ENCODE data around the gene KCNJ9. TPM values are rescaled to one million over a fixed set of nuclear protein-coding genes. Genes with fewer than 3 reads are reported as not detected.

Gene KCNJ9
- polyA plus RNA-seq, 4 donors, result 0.04 to 0.19 TPM; not detected in 2

DNA sequence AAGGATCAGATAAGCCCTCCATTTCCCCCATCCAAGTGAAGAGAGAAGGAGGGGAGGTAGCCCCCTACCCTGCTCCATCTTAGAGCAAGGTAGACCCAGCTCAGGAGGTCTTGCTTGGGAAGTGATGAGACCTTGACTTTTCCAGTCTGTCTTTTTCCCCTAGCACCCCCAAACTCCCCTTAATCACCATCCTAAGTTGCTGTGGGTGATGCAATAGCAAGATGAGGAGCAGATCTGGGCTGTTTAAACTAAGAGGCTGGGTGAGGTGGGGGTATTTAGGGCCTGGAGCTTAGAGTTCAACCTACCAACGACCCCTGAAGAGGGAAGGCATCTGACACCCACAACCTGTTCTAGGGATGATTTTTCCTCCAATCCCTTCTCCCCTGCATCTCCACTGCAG is 36.0 kb downstream of the KCNJ9 start:
- Histone ChIP-seq H3K36me3 (ENCODE audit: control insufficient read depth in 3 of 3, insufficient read depth in 2 of 3, low read depth in 1 of 3, low read length in 3 of 3) (no peaks in the 10 kb centered on the region), H3K27me3 (ENCODE audit: control insufficient read depth in 3 of 3, insufficient read depth in 3 of 3, low read length in 3 of 3) (peaks cover 0 to 35% (median 0%) of the 10 kb centered on the region in 3 donors), H3K4me3 (ENCODE audit: low read depth in 1 of 3, low read length in 3 of 3) (no peak overlapping the region), H3K4me1 (ENCODE audit: control insufficient read depth in 3 of 3, insufficient read depth in 2 of 3, low read depth in 1 of 3, low read length in 2 of 3) (peaks cover 0 to 5% (median 0%) of the 10 kb centered on the region in 3 donors), H3K27ac (ENCODE audit: low read depth in 1 of 3, low read length in 2 of 3) (no peak overlapping the region), H3K9me3 (ENCODE audit: control insufficient read depth in 2 of 2, insufficient read depth in 1 of 2, low read depth in 1 of 2, low read length in 1 of 2) (no peaks in the 10 kb centered on the region)
- no peak for DNase-seq
- FAIRE-seq, result no peak
- 0 to 17% (median 10%) methylated on average over 1 of the region's 1 CpG for WGBS, 3 donors

DNA sequence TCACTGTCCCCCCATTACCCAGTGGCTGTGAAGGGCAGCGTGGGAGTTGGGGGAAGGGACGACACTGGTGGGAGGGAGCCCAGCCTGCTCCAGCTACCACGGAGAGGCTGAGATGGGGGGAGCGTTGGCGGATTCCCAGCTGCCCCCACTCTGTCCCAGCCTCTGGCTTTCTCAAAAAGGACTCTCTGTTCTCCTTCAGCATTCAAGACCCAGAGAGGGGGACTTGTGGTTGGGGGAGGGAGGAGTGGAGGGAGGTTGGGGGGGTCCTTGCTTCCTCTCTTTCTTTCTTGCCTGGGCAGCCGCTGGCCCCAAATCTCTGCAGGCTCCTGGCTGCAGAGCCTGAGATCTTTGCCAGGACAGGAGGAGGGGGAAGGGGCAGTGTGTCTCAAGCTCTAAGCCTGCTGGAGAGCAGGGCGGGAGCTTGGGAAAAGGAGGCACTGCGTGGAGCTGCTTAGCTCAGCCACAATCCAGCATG is 36.4 kb downstream of the KCNJ9 start:
- FAIRE-seq, result no peak
- H3K27me3 ChIP-seq (ENCODE audit: control insufficient read depth in 3 of 3, insufficient read depth in 3 of 3, low read length in 3 of 3), result peaks cover 0 to 35% (median 0%) of the 10 kb centered on the region in 3 donors
- peaks cover 0 to 5% (median 0%) of the 10 kb centered on the region in 3 donors for H3K4me1 ChIP-seq (ENCODE audit: control insufficient read depth in 3 of 3, insufficient read depth in 2 of 3, low read depth in 1 of 3, low read length in 2 of 3)
- H3K36me3 ChIP-seq (ENCODE audit: control insufficient read depth in 3 of 3, insufficient read depth in 2 of 3, low read depth in 1 of 3, low read length in 3 of 3), result no peaks in the 10 kb centered on the region
- H3K27ac ChIP-seq (ENCODE audit: low read depth in 1 of 3, low read length in 2 of 3), result no peak overlapping the region
- 33 to 60% (median 55%) methylated on average over 7 to 8 of the region's 8 CpGs for WGBS, 3 donors
- H3K4me3 ChIP-seq (ENCODE audit: low read depth in 1 of 3, low read length in 3 of 3), result no peak overlapping the region
- no peaks in the 10 kb centered on the region for H3K9me3 ChIP-seq (ENCODE audit: control insufficient read depth in 2 of 2, insufficient read depth in 1 of 2, low read depth in 1 of 2, low read length in 1 of 2)
- DNase-seq, result no peak

DNA sequence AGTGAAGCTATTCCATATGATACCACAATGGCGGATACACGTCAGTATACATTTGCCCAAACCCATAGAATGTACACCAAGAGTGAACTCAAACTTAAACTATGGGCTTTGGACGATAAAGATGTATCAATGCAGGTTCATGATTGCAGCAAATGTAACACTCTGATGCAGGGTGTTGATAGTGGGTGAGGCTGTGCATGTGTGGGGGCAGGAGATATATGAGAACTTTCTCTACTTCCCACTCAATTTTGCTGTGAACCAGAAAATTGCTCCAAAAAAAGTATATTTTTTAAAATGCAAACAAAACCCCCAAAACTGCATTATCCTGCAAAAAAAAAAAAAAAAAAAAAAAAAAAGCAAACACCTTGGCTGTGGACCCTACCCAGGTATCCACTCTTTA is 37.6 kb downstream of the KCNJ9 start:
- FAIRE-seq, result no peak

DNA sequence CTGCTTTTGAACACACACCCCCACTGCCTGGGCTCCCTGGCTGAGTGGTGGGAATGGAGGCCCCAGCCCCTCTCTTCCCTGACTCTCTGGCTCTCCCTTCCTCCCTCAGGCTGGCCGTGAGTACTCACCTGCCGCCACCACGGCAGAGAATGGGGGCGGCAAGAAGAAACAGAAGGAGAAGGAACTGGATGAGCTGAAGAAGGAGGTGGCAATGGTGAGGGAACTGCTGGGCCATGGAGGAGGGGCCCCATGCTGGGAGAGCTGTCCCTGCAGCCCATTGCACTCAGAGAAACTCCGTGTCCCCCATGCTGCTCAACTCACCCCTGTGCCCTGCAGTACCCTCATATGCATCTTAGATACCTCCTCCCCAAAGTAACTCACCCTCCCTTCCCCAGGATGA is 39.5 kb downstream of the KCNJ9 start:
- peaks cover 0 to 26% (median 0%) of the 10 kb centered on the region in 3 donors for H3K27me3 ChIP-seq (ENCODE audit: control insufficient read depth in 3 of 3, insufficient read depth in 3 of 3, low read length in 3 of 3)
- peaks cover 0 to 8% (median 0%) of the 10 kb centered on the region in 3 donors for H3K4me1 ChIP-seq (ENCODE audit: control insufficient read depth in 3 of 3, insufficient read depth in 2 of 3, low read depth in 1 of 3, low read length in 2 of 3)
- 86 to 95% (median 87%) methylated on average over 5 of the region's 5 CpGs for WGBS, 3 donors

More for the DNA sequence above, 37.6 kb downstream of the KCNJ9 start:
- H3K36me3 ChIP-seq (ENCODE audit: control insufficient read depth in 3 of 3, insufficient read depth in 2 of 3, low read depth in 1 of 3, low read length in 3 of 3), result no peaks in the 10 kb centered on the region
- 80 to 93% (median 81%) methylated on average over 3 of the region's 3 CpGs for WGBS, 3 donors
- H3K4me3 ChIP-seq (ENCODE audit: low read depth in 1 of 3, low read length in 3 of 3), result no peak overlapping the region
- no peak overlapping the region for H3K27ac ChIP-seq (ENCODE audit: low read depth in 1 of 3, low read length in 2 of 3)
- H3K9me3 ChIP-seq (ENCODE audit: control insufficient read depth in 2 of 2, insufficient read depth in 1 of 2, low read depth in 1 of 2, low read length in 1 of 2), result no peaks in the 10 kb centered on the region
- peaks cover 0 to 5% (median 0%) of the 10 kb centered on the region in 3 donors for H3K4me1 ChIP-seq (ENCODE audit: control insufficient read depth in 3 of 3, insufficient read depth in 2 of 3, low read depth in 1 of 3, low read length in 2 of 3)
- H3K27me3 ChIP-seq (ENCODE audit: control insufficient read depth in 3 of 3, insufficient read depth in 3 of 3, low read length in 3 of 3), result peaks cover 0 to 35% (median 0%) of the 10 kb centered on the region in 3 donors
- no peak for DNase-seq

DNA sequence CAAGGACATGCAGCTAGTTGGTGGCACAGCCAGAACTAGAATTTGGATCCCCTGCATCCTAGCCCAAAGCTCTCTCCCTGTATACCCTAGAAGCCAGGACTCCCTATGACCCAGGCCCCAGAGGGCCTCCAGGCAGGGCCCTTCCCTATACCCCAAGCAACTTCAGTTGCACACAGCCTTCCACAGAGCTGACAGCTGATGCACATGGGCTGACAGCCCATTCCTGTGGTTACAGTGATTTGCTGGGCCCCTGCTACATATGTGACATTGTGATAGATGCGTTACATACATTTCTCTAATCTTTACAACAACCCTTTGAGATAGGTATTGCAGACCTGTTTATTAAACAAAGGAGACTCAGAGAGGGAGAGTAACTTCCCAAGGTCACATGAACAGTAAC is 40.0 kb downstream of the KCNJ9 start:
- 43 to 78% (median 50%) methylated on average over 1 of the region's 1 CpG for WGBS, 3 donors

More for the DNA sequence above, 39.5 kb downstream of the KCNJ9 start:
- Histone ChIP-seq H3K27ac (ENCODE audit: low read depth in 1 of 3, low read length in 2 of 3) (no peak overlapping the region), H3K36me3 (ENCODE audit: control insufficient read depth in 3 of 3, insufficient read depth in 2 of 3, low read depth in 1 of 3, low read length in 3 of 3) (no peaks in the 10 kb centered on the region), H3K9me3 (ENCODE audit: control insufficient read depth in 2 of 2, insufficient read depth in 1 of 2, low read depth in 1 of 2, low read length in 1 of 2) (no peaks in the 10 kb centered on the region), H3K4me3 (ENCODE audit: low read depth in 1 of 3, low read length in 3 of 3) (no peak overlapping the region)
- no peak for DNase-seq
- FAIRE-seq, result no peak

DNA sequence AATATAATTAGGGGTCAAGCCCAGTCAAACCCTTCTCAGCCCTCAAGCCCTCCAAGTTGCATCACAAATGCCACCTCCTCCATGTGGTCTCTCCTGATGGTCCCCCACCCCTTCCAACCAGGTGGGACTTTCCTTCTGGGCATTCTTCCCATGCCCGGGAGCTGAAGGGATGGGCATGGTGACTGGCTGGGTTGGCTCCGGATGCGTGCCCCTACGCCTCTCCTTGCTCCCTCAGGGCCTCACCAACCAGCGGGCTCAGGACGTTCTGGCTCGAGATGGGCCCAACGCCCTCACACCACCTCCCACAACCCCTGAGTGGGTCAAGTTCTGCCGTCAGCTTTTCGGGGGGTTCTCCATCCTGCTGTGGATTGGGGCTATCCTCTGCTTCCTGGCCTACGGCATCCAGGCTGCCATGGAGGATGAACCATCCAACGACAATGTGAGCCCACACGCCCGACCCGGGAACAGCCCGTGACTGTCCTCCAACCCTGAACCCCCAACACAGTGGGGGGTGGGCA is 41.7 kb downstream of the KCNJ9 start:
- no peak for FAIRE-seq

More for the DNA sequence above, 40.0 kb downstream of the KCNJ9 start:
- FAIRE-seq (no peak), DNase-seq (no peak)
- no peak overlapping the region for H3K27ac ChIP-seq (ENCODE audit: low read depth in 1 of 3, low read length in 2 of 3)
- peaks cover 0 to 21% (median 0%) of the 10 kb centered on the region in 3 donors for H3K27me3 ChIP-seq (ENCODE audit: control insufficient read depth in 3 of 3, insufficient read depth in 3 of 3, low read length in 3 of 3)
- peaks cover 0 to 10% (median 0%) of the 10 kb centered on the region in 3 donors for H3K4me1 ChIP-seq (ENCODE audit: control insufficient read depth in 3 of 3, insufficient read depth in 2 of 3, low read depth in 1 of 3, low read length in 2 of 3)
- no peaks in the 10 kb centered on the region for H3K36me3 ChIP-seq (ENCODE audit: control insufficient read depth in 3 of 3, insufficient read depth in 2 of 3, low read depth in 1 of 3, low read length in 3 of 3)
- H3K4me3 ChIP-seq (ENCODE audit: low read depth in 1 of 3, low read length in 3 of 3), result no peak overlapping the region
- no peaks in the 10 kb centered on the region for H3K9me3 ChIP-seq (ENCODE audit: control insufficient read depth in 2 of 2, insufficient read depth in 1 of 2, low read depth in 1 of 2, low read length in 1 of 2)

DNA sequence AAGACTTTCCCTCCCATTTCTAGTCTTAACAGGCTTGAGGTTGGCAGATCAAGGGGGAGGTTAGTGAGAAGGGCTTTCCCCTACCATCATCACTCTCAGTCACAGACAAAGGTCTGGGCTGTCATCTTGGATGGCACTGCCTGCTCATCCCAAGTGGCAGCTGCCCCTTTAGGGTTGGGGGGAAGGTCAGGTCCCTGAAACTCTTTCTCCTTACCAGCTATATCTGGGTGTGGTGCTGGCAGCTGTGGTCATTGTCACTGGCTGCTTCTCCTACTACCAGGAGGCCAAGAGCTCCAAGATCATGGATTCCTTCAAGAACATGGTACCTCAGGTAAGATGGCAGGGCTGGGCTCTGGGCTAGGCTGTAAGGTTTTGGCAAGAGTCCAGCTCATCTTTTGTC is 42.4 kb downstream of the KCNJ9 start:
- Histone ChIP-seq H3K4me1 (ENCODE audit: control insufficient read depth in 3 of 3, insufficient read depth in 2 of 3, low read depth in 1 of 3, low read length in 2 of 3) (peaks cover 0 to 10% (median 0%) of the 10 kb centered on the region in 3 donors), H3K27ac (ENCODE audit: low read depth in 1 of 3, low read length in 2 of 3) (no peak overlapping the region), H3K9me3 (ENCODE audit: control insufficient read depth in 2 of 2, insufficient read depth in 1 of 2, low read depth in 1 of 2, low read length in 1 of 2) (no peaks in the 10 kb centered on the region), H3K27me3 (ENCODE audit: control insufficient read depth in 3 of 3, insufficient read depth in 3 of 3, low read length in 3 of 3) (peaks cover 0 to 2% (median 0%) of the 10 kb centered on the region in 3 donors), H3K4me3 (ENCODE audit: low read depth in 1 of 3, low read length in 3 of 3) (no peak overlapping the region), H3K36me3 (ENCODE audit: control insufficient read depth in 3 of 3, insufficient read depth in 2 of 3, low read depth in 1 of 3, low read length in 3 of 3) (no peaks in the 10 kb centered on the region)
- FAIRE-seq (no peak), DNase-seq (no peak)

More for the DNA sequence above, 41.7 kb downstream of the KCNJ9 start:
- no peak for DNase-seq
- Histone ChIP-seq H3K27ac (ENCODE audit: low read depth in 1 of 3, low read length in 2 of 3) (no peak overlapping the region), H3K4me1 (ENCODE audit: control insufficient read depth in 3 of 3, insufficient read depth in 2 of 3, low read depth in 1 of 3, low read length in 2 of 3) (peaks cover 0 to 10% (median 0%) of the 10 kb centered on the region in 3 donors), H3K9me3 (ENCODE audit: control insufficient read depth in 2 of 2, insufficient read depth in 1 of 2, low read depth in 1 of 2, low read length in 1 of 2) (no peaks in the 10 kb centered on the region), H3K27me3 (ENCODE audit: control insufficient read depth in 3 of 3, insufficient read depth in 3 of 3, low read length in 3 of 3) (peaks cover 0 to 7% (median 0%) of the 10 kb centered on the region in 3 donors), H3K36me3 (ENCODE audit: control insufficient read depth in 3 of 3, insufficient read depth in 2 of 3, low read depth in 1 of 3, low read length in 3 of 3) (no peaks in the 10 kb centered on the region), H3K4me3 (ENCODE audit: low read depth in 1 of 3, low read length in 3 of 3) (no peak overlapping the region)
- WGBS, 3 donors, result 86 to 90% (median 89%) methylated on average over 16 of the region's 16 CpGs

DNA sequence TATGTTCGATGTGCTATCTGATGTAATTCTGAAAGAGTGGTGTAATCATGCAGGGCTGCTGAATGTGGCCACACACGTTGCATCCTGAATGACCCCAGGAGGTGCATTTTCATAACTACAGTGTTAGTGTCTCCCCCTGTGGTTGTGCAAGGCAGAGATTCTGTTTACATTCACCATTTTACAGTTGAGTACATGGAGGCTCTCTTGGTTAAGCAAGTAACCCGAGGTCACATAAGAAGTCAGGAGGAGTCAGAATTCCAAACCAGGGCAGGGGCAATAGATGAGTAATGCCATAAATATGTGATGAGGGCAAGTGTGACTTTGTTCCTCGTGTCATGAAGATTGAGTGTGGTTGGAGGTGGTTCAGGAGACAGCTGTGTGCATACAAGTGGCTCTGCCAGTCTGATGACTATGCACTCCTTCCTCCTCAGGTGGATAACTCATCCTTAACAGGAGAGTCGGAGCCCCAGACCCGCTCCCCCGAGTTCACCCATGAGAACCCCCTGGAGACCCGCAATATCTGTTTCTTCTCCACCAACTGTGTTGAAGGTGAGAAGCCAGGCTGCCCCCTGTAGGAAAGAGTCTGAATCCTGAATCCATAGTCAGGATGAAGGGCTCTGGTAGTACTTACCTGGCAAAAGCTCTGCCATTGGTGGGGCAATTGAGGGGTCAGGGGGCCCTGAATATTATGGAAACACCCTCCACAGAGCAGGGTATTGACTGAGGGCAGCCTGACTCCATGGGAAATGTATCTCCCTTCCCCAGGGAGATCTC is 43.6 kb downstream of the KCNJ9 start:
- Histone ChIP-seq H3K36me3 (ENCODE audit: control insufficient read depth in 3 of 3, insufficient read depth in 2 of 3, low read depth in 1 of 3, low read length in 3 of 3) (no peaks in the 10 kb centered on the region), H3K27ac (ENCODE audit: low read depth in 1 of 3, low read length in 2 of 3) (peak overlapping the region in 1 of 3 donors; percentile 59), H3K4me3 (ENCODE audit: low read depth in 1 of 3, low read length in 3 of 3) (no peak overlapping the region), H3K4me1 (ENCODE audit: control insufficient read depth in 3 of 3, insufficient read depth in 2 of 3, low read depth in 1 of 3, low read length in 2 of 3) (peaks cover 0 to 10% (median 0%) of the 10 kb centered on the region in 3 donors), H3K27me3 (ENCODE audit: control insufficient read depth in 3 of 3, insufficient read depth in 3 of 3, low read length in 3 of 3) (no peaks in the 10 kb centered on the region), H3K9me3 (ENCODE audit: control insufficient read depth in 2 of 2, insufficient read depth in 1 of 2, low read depth in 1 of 2, low read length in 1 of 2) (no peaks in the 10 kb centered on the region)
- no peak for FAIRE-seq
- 53 to 67% (median 54%) methylated on average over 8 of the region's 8 CpGs for WGBS, 3 donors
- peak; percentile 56 to 62 for DNase-seq

All from small intestine (tissue), 7 donors.